Activated naive CD8-positive, alpha-beta T cell (primary cell): ENCODE measurements around the gene HPDL.

Experiments used
- H3K27ac Mint-ChIP-seq: one replicate; pipeline ENCODE4 v1.8.0; 2021; ENCODE audit warnings: mixed read lengths
- H3K27me3 Mint-ChIP-seq: one replicate; pipeline ENCODE4 v1.8.0; 2021; ENCODE audit warnings: mixed read lengths
- H3K36me3 Mint-ChIP-seq: one replicate; pipeline ENCODE4 v1.8.0; 2021; ENCODE audit warnings: mixed read lengths
- H3K4me1 Mint-ChIP-seq: one replicate; pipeline ENCODE4 v1.8.0; 2021; ENCODE audit warnings: low read depth, mixed read lengths
- H3K4me3 Mint-ChIP-seq: one replicate; pipeline ENCODE4 v1.8.0; 2021; ENCODE audit warnings: mild to moderate bottlenecking, mixed read lengths
- H3K9me3 Mint-ChIP-seq: one replicate; pipeline ENCODE4 v1.8.0; 2021; ENCODE audit warnings: low read depth, mixed read lengths

Gene HPDL

GRCh38 chr1:45335855-45336324 lies 9.2 kb downstream of the HPDL start:
- Mint-ChIP-seq H3K27me3 (no peaks in the 10 kb centered on the region), H3K27ac (no peak overlapping the region), H3K9me3 (no peaks in the 10 kb centered on the region), H3K4me1 (peaks cover 39% of the 10 kb centered on the region), H3K4me3 (no peak overlapping the region), H3K36me3 (peaks cover 8% of the 10 kb centered on the region)

- Mint-ChIP-seq H3K9me3 (no peaks in the 10 kb centered on the region), H3K4me1 (peaks cover 54% of the 10 kb centered on the region)
These were observed 11.1 kb downstream of the HPDL start for GRCh38 chr1:45337630-45338325.

DNA sequence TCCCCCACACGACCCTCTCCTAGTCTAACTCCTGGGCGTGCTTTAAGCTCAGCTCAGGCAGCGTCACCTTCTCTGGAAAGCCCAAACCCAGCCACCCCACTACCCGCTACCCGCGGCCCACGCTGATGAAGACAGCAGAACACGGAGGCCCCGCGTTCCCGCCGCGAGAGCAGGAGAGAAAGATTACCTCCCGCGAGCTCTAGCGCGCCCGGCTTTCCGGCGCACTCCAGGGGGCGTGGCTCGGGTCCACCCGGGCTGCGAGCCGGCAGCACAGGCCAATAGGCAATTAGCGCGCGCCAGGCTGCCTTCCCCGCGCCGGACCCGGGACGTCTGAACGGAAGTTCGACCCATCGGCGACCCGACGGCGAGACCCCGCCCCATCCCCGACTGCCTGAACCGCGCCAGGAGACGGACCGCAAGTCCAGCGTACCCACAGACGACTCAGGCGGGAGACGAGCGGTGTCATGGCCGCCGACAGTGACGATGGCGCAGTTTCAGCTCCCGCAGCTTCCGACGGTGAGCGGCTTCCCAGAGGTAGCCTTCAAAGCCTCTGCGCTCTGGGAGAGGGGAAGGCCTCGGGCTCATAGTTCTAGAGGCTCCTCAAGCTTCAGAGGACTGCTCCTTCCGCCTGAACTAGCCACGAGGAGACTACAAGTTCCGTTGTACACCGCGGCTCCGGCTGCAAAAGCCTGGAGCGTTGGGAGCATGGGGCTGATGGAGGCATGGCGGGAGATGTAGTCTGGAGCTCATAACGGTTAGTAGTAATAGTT lies 13.3 kb downstream of the HPDL start, which contains the start of the genes MUTYH and TOE1:
MUTYH (minus strand) TSS at position 652 of the 770 bp plus-strand sequence. CDS start 5,935 bp downstream, outside the sequence.
TOE1 (plus strand) TSS at position 382 of the 770 bp plus-strand sequence; CDS start at position 465, 83 bp downstream.
- Mint-ChIP-seq H3K4me3 (peak within 1 kb of the TSS; percentile 100), H3K36me3 (peaks cover 13% of the 10 kb centered on the region), H3K9me3 (no peaks in the 10 kb centered on the region), H3K27me3 (no peaks in the 10 kb centered on the region), H3K27ac (peak within 1 kb of the TSS; percentile 100), H3K4me1 (peaks cover 46% of the 10 kb centered on the region)

More at GRCh38 chr1:45337630-45338325, 11.1 kb downstream of the HPDL start:
- peak overlapping the region; percentile 58 for H3K27ac Mint-ChIP-seq
- no peaks in the 10 kb centered on the region for H3K27me3 Mint-ChIP-seq
- H3K36me3 Mint-ChIP-seq = peaks cover 13% of the 10 kb centered on the region
- peak overlapping the region; percentile 100 for H3K4me3 Mint-ChIP-seq

- Mint-ChIP-seq H3K36me3 (peaks cover 13% of the 10 kb centered on the region), H3K27me3 (no peaks in the 10 kb centered on the region), H3K27ac (peak overlapping the region; percentile 100), H3K4me3 (peak overlapping the region; percentile 100), H3K4me1 (peaks cover 43% of the 10 kb centered on the region), H3K9me3 (no peaks in the 10 kb centered on the region)
These were observed 14.2 kb downstream of the HPDL start for GRCh38 chr1:45340816-45341466.

- Mint-ChIP-seq H3K4me1 (peaks cover 25% of the 10 kb centered on the region), H3K27ac (no peak overlapping the region), H3K9me3 (no peaks in the 10 kb centered on the region), H3K27me3 (no peaks in the 10 kb centered on the region), H3K4me3 (no peak overlapping the region), H3K36me3 (peaks cover 8% of the 10 kb centered on the region)
These were observed 17.8 kb downstream of the HPDL start for GRCh38 chr1:45344499-45344898.

DNA sequence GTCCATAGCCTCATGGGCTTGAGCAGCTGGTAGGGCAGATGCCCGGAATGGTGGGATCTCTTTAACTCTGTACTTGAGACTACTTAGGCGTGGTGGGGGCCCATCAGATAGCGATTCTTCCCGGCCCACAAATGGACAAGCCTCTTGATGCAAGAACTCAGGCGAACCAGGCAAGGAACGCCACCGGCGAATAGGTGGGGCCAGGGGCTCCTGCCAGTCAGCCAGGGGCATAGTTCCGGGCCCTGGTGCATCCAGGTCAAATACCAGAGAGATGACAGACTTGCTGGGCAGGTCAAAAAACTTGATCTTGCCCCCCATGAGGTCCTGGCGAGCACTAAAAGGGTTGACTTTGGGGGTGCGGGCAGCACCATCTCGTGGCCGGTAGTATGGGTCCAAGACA lies 18.3 kb downstream of the HPDL start:
- Mint-ChIP-seq H3K4me3 (no peak overlapping the region), H3K9me3 (no peaks in the 10 kb centered on the region), H3K36me3 (peaks cover 8% of the 10 kb centered on the region), H3K27ac (peak overlapping the region; percentile 19), H3K27me3 (no peaks in the 10 kb centered on the region), H3K4me1 (peaks cover 22% of the 10 kb centered on the region)

DNA sequence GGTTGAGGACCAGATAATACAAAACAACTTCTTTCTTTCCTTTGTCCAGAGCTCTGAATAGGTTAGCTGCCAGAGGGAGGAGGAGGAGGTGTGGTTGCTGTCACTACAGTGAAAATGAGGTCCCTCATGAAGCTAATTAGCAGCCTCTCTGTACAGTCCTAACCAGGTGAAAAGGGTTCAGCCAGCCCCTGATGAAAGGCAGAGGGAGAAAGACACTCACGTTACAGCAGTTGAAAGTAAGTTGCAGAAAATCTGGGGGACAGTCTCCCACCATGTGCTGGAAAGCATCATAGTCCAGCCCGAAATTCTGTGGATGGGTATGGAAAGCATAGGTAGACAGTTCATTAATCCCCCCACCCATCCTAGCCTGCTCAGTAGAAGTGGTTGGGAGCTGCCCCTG lies 19.8 kb downstream of the HPDL start:
- H3K4me1 Mint-ChIP-seq = peaks cover 15% of the 10 kb centered on the region
- peak overlapping the region; percentile 41 for H3K27ac Mint-ChIP-seq
- H3K36me3 Mint-ChIP-seq = peaks cover 5% of the 10 kb centered on the region
- no peak overlapping the region for H3K4me3 Mint-ChIP-seq
- no peaks in the 10 kb centered on the region for H3K27me3 Mint-ChIP-seq
- H3K9me3 Mint-ChIP-seq = no peaks in the 10 kb centered on the region

DNA sequence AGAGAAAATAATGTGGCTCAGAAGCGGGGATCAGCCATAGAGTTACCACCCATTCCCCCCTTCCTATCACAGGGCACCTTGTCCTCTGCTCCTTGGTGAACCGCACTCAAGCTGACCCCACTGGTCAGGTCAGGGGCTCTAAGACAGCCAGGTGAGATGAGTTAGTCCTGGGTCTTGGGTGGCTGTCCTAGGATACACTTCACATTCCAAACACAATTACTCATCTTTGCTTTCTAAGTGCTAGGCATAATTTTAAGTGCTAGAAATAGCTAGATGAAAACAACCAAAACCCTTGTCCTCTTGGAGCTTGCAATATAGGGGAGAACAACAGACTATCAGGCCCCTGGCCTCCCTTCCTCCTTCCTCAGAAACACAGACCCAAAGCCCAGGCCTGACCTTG lies 21.3 kb downstream of the HPDL start:
- Mint-ChIP-seq H3K36me3 (peaks cover 2% of the 10 kb centered on the region), H3K27me3 (no peaks in the 10 kb centered on the region), H3K4me3 (no peak overlapping the region), H3K4me1 (peaks cover 4% of the 10 kb centered on the region), H3K9me3 (no peaks in the 10 kb centered on the region), H3K27ac (peak overlapping the region; percentile 7)

GRCh38 chr1:45348609-45348965 lies 21.9 kb downstream of the HPDL start:
- Mint-ChIP-seq H3K9me3 (no peaks in the 10 kb centered on the region), H3K27me3 (no peaks in the 10 kb centered on the region), H3K27ac (no peak overlapping the region), H3K4me1 (peaks cover 4% of the 10 kb centered on the region), H3K36me3 (peaks cover 2% of the 10 kb centered on the region), H3K4me3 (no peak overlapping the region)

DNA sequence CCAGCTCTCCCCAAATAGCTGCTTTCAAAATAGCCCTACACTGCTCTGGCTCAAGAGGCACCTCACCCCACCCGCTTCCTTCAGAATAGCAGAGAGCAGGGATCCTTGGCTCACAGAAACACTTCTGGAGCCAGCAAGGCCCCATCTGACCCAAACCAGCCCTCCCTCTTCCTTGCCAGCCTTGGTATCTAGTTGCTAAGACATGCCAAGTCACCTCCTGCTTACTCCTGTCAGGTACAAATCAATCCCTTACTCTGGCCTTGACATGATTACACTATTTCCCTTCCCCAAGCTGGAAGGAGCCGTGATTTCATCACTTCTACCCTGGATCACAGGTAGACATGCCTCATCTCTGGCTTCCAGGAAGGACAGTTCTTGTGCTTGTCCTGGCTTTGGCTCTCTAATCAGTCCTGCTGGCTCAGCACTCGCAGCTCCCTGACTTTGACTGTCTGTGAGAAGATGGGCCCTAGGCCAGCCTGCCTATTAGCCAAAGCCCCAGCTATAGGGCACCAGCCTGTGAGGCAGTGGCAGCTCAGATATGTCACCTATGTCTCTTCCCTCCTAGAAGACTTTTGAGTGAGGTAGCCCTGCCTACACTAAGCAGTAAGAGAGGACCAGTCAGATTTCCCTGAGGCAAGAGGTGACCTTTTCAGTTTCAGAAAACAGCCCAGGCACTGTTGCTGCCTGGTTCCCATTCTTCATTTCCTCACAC lies 22.4 kb downstream of the HPDL start:
- H3K27me3 Mint-ChIP-seq = no peaks in the 10 kb centered on the region
- H3K9me3 Mint-ChIP-seq = no peaks in the 10 kb centered on the region
- H3K27ac Mint-ChIP-seq = no peak overlapping the region
- peaks cover 4% of the 10 kb centered on the region for H3K4me1 Mint-ChIP-seq
- no peak overlapping the region for H3K4me3 Mint-ChIP-seq
- H3K36me3 Mint-ChIP-seq = peaks cover 2% of the 10 kb centered on the region

DNA sequence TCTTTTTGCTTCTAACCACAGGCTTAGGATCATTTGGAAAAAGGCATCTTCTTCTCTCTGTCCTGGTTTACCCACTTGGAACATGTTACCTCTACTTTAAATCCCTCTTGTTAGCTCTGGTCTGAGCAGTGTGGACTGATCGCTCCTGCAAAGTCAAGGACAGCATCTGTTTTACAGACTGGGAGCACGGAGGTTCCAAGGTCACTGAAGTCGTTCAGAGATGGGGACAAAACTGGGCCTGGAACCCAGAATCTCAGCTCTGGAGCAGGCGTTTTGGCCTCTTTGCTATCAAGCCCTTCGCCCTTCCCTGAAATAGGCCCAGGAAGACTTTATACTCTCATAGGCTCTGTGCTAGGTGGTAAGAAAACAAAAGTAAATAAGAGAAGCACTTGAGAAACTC lies 24.8 kb downstream of the HPDL start:
- Mint-ChIP-seq H3K9me3 (no peaks in the 10 kb centered on the region), H3K27ac (no peak overlapping the region), H3K27me3 (no peaks in the 10 kb centered on the region), H3K36me3 (peaks cover 2% of the 10 kb centered on the region), H3K4me3 (no peak overlapping the region), H3K4me1 (no peaks in the 10 kb centered on the region)

GRCh38 chr1:45353685-45354084 lies 27.0 kb downstream of the HPDL start:
- Mint-ChIP-seq H3K36me3 (peaks cover 2% of the 10 kb centered on the region), H3K4me3 (no peak overlapping the region), H3K4me1 (no peaks in the 10 kb centered on the region), H3K27ac (no peak overlapping the region), H3K9me3 (no peaks in the 10 kb centered on the region), H3K27me3 (no peaks in the 10 kb centered on the region)

DNA sequence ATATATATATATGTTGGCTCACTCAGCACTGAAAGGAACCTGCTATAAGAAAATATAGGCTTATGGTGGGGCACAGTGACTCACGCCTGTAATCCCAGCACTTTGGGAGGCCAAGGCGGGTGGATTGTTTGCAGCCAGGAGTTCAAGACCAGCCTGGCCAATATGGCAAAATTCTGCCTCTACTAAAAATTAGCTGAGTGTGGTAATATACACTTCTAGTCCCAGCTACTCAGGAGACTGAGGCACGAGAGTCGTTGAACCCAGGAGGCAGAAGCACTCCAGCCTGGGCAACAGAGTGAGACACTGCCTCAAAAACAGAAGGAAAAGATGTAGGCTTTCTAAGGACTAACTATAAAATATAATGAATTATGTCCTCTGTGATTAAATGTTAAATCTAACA lies 28.1 kb downstream of the HPDL start:
- H3K36me3 Mint-ChIP-seq = peaks cover 2% of the 10 kb centered on the region
- no peak overlapping the region for H3K4me3 Mint-ChIP-seq
- H3K4me1 Mint-ChIP-seq = peaks cover under 1% of the 10 kb centered on the region
- no peaks in the 10 kb centered on the region for H3K27me3 Mint-ChIP-seq
- H3K9me3 Mint-ChIP-seq = no peaks in the 10 kb centered on the region
- no peak overlapping the region for H3K27ac Mint-ChIP-seq

- H3K27me3 Mint-ChIP-seq = no peaks in the 10 kb centered on the region
- H3K4me1 Mint-ChIP-seq = peaks cover 4% of the 10 kb centered on the region
- H3K9me3 Mint-ChIP-seq = no peaks in the 10 kb centered on the region
- H3K27ac Mint-ChIP-seq = no peak overlapping the region
- no peak overlapping the region for H3K4me3 Mint-ChIP-seq
- H3K36me3 Mint-ChIP-seq = peaks cover 2% of the 10 kb centered on the region
These were observed 29.0 kb downstream of the HPDL start for GRCh38 chr1:45355683-45356082.
